ENCODE results near the gene GABRG3. TPM values are rescaled to one million over a fixed set of nuclear protein-coding genes. Genes with fewer than 3 reads are reported as not detected.
"Not testable (repeated sequence)": the region's sequence is repeated elsewhere in the genome, so short reads cannot be mapped to it uniquely, and the experiment has no call there.

Gene GABRG3
- polyA plus RNA-seq, 1 donor (not counting 4 experiments of a cell fraction or from before 2014, with no cell fraction given): not detected

DNA sequence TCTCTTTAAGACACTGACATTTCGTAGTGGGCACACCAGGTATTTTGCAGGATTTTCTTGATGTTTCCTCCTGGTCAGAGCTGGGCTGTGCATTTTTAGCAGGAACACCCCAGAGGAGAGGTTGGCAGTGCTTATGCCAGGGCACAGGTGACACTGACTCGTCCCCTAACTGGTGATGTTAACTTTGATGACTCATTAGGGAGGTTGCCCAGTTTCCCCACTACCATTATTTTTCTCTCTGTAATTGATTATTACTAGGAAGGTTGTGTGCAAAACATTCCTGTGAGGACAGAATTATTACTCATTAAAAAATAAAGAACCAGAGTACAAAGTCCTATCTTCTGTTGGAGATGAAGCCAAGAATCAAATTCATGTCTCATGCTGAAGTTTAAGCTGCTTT lies 394.5 kb downstream of the GABRG3 start:
- Histone ChIP-seq H3K27me3 (ENCODE audit: control insufficient read depth, extremely low read depth, insufficient read depth, low read length) (no peaks in the 10 kb centered on the region), H3K9me3 (ENCODE audit: control insufficient read depth, low read depth, low read length) (no peaks in the 10 kb centered on the region), H3K9ac (ENCODE audit: control insufficient read depth, extremely low read depth, insufficient read depth, low read length) (no peak overlapping the region), H2AFZ (ENCODE audit: control insufficient read depth, low read length) (no peak overlapping the region), H3K79me2 (ENCODE audit: control insufficient read depth, insufficient read depth, low read length) (no peaks in the 10 kb centered on the region), H3K4me1 (ENCODE audit: control insufficient read depth, extremely low read depth, insufficient read depth, low read length) (no peaks in the 10 kb centered on the region), H4K20me1 (ENCODE audit: control insufficient read depth, extremely low read depth, insufficient read depth, low read length) (no peaks in the 10 kb centered on the region), H3K36me3 (ENCODE audit: control insufficient read depth in 2 of 2, extremely low read depth in 1 of 2, insufficient read depth in 2 of 2, low read length in 2 of 2) (no peaks in the 10 kb centered on the region), H3K4me3 (ENCODE audit: control insufficient read depth in 2 of 3, extremely low read depth in 1 of 3, insufficient read depth in 2 of 3, low read depth in 1 of 3, low read length in 3 of 3) (no peak overlapping the region), H3K4me2 (ENCODE audit: control insufficient read depth, extremely low read depth, insufficient read depth, low read depth, low read length) (no peak overlapping the region), H3K27ac (ENCODE audit: control insufficient read depth, insufficient read depth, low read length) (no peak overlapping the region), H3K9me1 (ENCODE audit: control insufficient read depth, extremely low read depth, insufficient read depth, low read length) (no peaks in the 10 kb centered on the region)
- FAIRE-seq: no peak
- dilution Hi-C loops (cut with MboI; ENCODE audit: extremely low pct_ligation_motif_present, low sequenced_read_pairs): no loop called here
- TF ChIP-seq EZH2 (IDR thresholded peaks at IDR 0.05; ENCODE audit: low read length): no peak
- TF ChIP-seq, protein P1, sequence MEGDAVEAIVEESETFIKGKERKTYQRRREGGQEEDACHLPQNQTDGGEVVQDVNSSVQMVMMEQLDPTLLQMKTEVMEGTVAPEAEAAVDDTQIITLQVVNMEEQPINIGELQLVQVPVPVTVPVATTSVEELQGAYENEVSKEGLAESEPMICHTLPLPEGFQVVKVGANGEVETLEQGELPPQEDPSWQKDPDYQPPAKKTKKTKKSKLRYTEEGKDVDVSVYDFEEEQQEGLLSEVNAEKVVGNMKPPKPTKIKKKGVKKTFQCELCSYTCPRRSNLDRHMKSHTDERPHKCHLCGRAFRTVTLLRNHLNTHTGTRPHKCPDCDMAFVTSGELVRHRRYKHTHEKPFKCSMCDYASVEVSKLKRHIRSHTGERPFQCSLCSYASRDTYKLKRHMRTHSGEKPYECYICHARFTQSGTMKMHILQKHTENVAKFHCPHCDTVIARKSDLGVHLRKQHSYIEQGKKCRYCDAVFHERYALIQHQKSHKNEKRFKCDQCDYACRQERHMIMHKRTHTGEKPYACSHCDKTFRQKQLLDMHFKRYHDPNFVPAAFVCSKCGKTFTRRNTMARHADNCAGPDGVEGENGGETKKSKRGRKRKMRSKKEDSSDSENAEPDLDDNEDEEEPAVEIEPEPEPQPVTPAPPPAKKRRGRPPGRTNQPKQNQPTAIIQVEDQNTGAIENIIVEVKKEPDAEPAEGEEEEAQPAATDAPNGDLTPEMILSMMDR (optimal IDR thresholded peaks at IDR 0.05 in 1 of 3, IDR thresholded peaks at IDR 0.05 in 1 of 3, conservative IDR thresholded peaks at IDR 0.05 in 1 of 3; ENCODE audit: extremely low read depth in 1 of 3, insufficient read depth in 2 of 3, low read length in 3 of 3): no peak
- no peak for DNase-seq (ENCODE audit: low read depth, low spot score)

DNA sequence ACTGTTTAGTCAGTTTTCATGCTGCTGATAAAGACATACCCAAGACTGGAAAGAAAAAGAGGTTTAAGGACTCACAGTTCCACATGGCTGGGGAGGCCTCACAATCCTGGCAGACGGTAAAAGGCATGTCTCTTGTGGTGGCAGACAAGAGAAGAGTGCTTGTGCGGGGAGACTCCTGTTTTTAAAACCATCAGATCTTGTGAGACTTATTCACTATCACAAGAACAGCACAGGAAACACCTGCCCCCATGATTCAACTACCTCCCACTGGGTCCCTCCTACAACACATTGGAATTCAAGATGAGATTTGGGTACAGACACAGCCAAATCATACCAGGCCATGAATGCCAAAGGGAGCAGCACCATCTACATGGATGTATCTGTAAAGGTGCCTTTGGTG lies 406.4 kb downstream of the GABRG3 start:
- H3K4me3 ChIP-seq (ENCODE audit: control insufficient read depth in 2 of 3, extremely low read depth in 1 of 3, insufficient read depth in 2 of 3, low read depth in 1 of 3, low read length in 3 of 3); FAIRE-seq; H3K4me1 ChIP-seq (ENCODE audit: control insufficient read depth, extremely low read depth, insufficient read depth, low read length); H4K20me1 ChIP-seq (ENCODE audit: control insufficient read depth, extremely low read depth, insufficient read depth, low read length); H3K9ac ChIP-seq (ENCODE audit: control insufficient read depth, extremely low read depth, insufficient read depth, low read length); dilution Hi-C loops (cut with MboI; ENCODE audit: extremely low pct_ligation_motif_present, low sequenced_read_pairs); H3K9me1 ChIP-seq (ENCODE audit: control insufficient read depth, extremely low read depth, insufficient read depth, low read length); H2AFZ ChIP-seq (ENCODE audit: control insufficient read depth, low read length); H3K27me3 ChIP-seq (ENCODE audit: control insufficient read depth, extremely low read depth, insufficient read depth, low read length); H3K79me2 ChIP-seq (ENCODE audit: control insufficient read depth, insufficient read depth, low read length); H3K4me2 ChIP-seq (ENCODE audit: control insufficient read depth, extremely low read depth, insufficient read depth, low read depth, low read length); H3K9me3 ChIP-seq (ENCODE audit: control insufficient read depth, low read depth, low read length); DNase-seq (ENCODE audit: low read depth, low spot score); H3K36me3 ChIP-seq (ENCODE audit: control insufficient read depth in 2 of 2, extremely low read depth in 1 of 2, insufficient read depth in 2 of 2, low read length in 2 of 2); H3K27ac ChIP-seq (ENCODE audit: control insufficient read depth, insufficient read depth, low read length): not testable (repeated sequence)

DNA sequence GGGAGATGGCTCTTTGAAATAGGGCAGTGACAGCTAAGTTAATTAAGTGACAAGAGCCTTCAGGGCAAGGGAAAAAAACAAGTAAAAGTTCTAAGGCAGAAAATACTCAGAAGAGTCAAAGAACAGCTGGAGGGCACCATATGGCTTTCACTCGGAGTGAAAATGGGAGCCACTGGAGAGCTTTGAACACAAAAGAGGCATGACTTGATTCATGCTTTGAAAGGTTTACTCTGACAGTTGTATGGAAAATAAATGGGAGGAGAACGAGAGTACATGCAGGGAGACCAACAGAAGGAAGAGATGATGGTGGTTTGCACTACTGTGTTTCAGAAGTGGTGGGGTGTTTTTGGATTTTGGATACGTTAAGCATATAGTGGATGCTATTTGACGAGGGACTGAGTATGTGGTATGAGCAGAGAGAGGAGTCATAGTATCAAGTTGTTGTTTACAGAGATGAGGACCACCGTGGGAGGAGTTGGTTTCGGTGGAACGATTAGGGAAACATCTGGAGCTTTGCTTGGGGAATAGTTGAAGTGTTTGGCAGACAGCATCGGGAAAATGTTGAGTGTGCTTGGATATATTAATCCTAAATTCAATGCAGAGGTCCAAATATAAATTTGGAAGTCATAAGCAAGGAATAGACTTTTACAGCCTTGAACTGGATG lies 411.5 kb downstream of the GABRG3 start:
- no peak overlapping the region for H3K4me2 ChIP-seq (ENCODE audit: control insufficient read depth, extremely low read depth, insufficient read depth, low read depth, low read length)
- no peaks in the 10 kb centered on the region for H3K36me3 ChIP-seq (ENCODE audit: control insufficient read depth in 2 of 2, extremely low read depth in 1 of 2, insufficient read depth in 2 of 2, low read length in 2 of 2)
- no peaks in the 10 kb centered on the region for H3K9me3 ChIP-seq (ENCODE audit: control insufficient read depth, low read depth, low read length)
- no peak overlapping the region for H3K27ac ChIP-seq (ENCODE audit: control insufficient read depth, insufficient read depth, low read length)
- TF ChIP-seq, protein P1 (optimal IDR thresholded peaks at IDR 0.05 in 1 of 3, IDR thresholded peaks at IDR 0.05 in 1 of 3, conservative IDR thresholded peaks at IDR 0.05 in 1 of 3; ENCODE audit: extremely low read depth in 1 of 3, insufficient read depth in 2 of 3, low read length in 3 of 3): no peak
- TF ChIP-seq EZH2 (IDR thresholded peaks at IDR 0.05; ENCODE audit: low read length): no peak
- no peaks in the 10 kb centered on the region for H3K4me1 ChIP-seq (ENCODE audit: control insufficient read depth, extremely low read depth, insufficient read depth, low read length)
- dilution Hi-C loops (cut with MboI; ENCODE audit: extremely low pct_ligation_motif_present, low sequenced_read_pairs): no loop called here
- H3K27me3 ChIP-seq (ENCODE audit: control insufficient read depth, extremely low read depth, insufficient read depth, low read length): no peaks in the 10 kb centered on the region
- H3K9me1 ChIP-seq (ENCODE audit: control insufficient read depth, extremely low read depth, insufficient read depth, low read length): no peaks in the 10 kb centered on the region
- no peaks in the 10 kb centered on the region for H4K20me1 ChIP-seq (ENCODE audit: control insufficient read depth, extremely low read depth, insufficient read depth, low read length)
- H3K4me3 ChIP-seq (ENCODE audit: control insufficient read depth in 2 of 3, extremely low read depth in 1 of 3, insufficient read depth in 2 of 3, low read depth in 1 of 3, low read length in 3 of 3): no peak overlapping the region
- H3K79me2 ChIP-seq (ENCODE audit: control insufficient read depth, insufficient read depth, low read length): no peaks in the 10 kb centered on the region
- DNase-seq (ENCODE audit: low read depth, low spot score) (no peak), FAIRE-seq (no peak)
- no peak overlapping the region for H3K9ac ChIP-seq (ENCODE audit: control insufficient read depth, extremely low read depth, insufficient read depth, low read length)
- H2AFZ ChIP-seq (ENCODE audit: control insufficient read depth, low read length): no peak overlapping the region
